Activated CD8-positive, alpha-beta memory T cell treated with anti-CD3 and anti-CD28 coated beads, Interleukin-2, amount 50 U/mL, for 4 hours (primary cell): ENCODE data around the gene RFC4.
A peak's percentile ranks its signal among the peaks of the same experiment; 100 is the strongest.
"Not testable (repeated sequence)": the region's sequence is repeated elsewhere in the genome, so short reads cannot be mapped to it uniquely, and the experiment has no call there.

Experiments
- DNase-seq: peaks from one replicate; pipeline ENCODE4 v3.0.0-alpha.2; 2020

RFC4 gene

GRCh38 chr3:186806089-186807055 is at the start of gene RFC4:
Gene RFC4 (minus strand): TSS chr3:186806482. CDS start chr3:186804713, 1,769 bp downstream.
- peak; percentile 86 for DNase-seq

- no peak for DNase-seq
Measured at GRCh38 chr3:186854954-186855353, 48.7 kb upstream of the RFC4 start.

GRCh38 chr3:186854146-186854545 is 47.9 kb upstream of the RFC4 start:
- no peak for DNase-seq

- no peak for DNase-seq
Measured at GRCh38 chr3:186852994-186853393, 46.7 kb upstream of the RFC4 start.

- not testable (repeated sequence) for DNase-seq
Measured at GRCh38 chr3:186851835-186852234, 45.6 kb upstream of the RFC4 start.

GRCh38 chr3:186849374-186849975 is 43.2 kb upstream of the RFC4 start:
- DNase-seq: no peak

GRCh38 chr3:186847437-186847836 is 41.2 kb upstream of the RFC4 start:
- no peak for DNase-seq

GRCh38 chr3:186845756-186846155 is 39.5 kb upstream of the RFC4 start:
- DNase-seq: no peak

GRCh38 chr3:186844908-186845307 is 38.6 kb upstream of the RFC4 start:
- no peak for DNase-seq

- DNase-seq: no peak
Measured at GRCh38 chr3:186843039-186843432, 36.8 kb upstream of the RFC4 start.

GRCh38 chr3:186842426-186843038 is 36.2 kb upstream of the RFC4 start, which contains the start of gene ADIPOQ:
Gene ADIPOQ (plus strand): TSS chr3:186842710. CDS start chr3:186853059, 10,349 bp downstream.
- no peak for DNase-seq

GRCh38 chr3:186841620-186842019 is 35.3 kb upstream of the RFC4 start:
- no peak for DNase-seq

- no peak for DNase-seq
Measured at GRCh38 chr3:186839874-186840641, 33.8 kb upstream of the RFC4 start.

- DNase-seq: no peak
Measured at GRCh38 chr3:186832276-186832675, 26.0 kb upstream of the RFC4 start.

- no peak for DNase-seq
Measured at GRCh38 chr3:186831798-186832197, 25.5 kb upstream of the RFC4 start.

- no peak for DNase-seq
Measured at GRCh38 chr3:186828340-186828739, 22.1 kb upstream of the RFC4 start.

GRCh38 chr3:186826976-186827857 is 20.9 kb upstream of the RFC4 start:
- DNase-seq: peak; percentile 85

GRCh38 chr3:186826410-186826975 is 20.2 kb upstream of the RFC4 start:
- DNase-seq: peak; percentile 20

- no peak for DNase-seq
Measured at GRCh38 chr3:186825872-186826409, 19.7 kb upstream of the RFC4 start.

- peak; percentile 28 for DNase-seq
Measured at GRCh38 chr3:186825294-186825821, 19.1 kb upstream of the RFC4 start.
